ENCODE results near the gene CD226.

CD226 gene

DNA sequence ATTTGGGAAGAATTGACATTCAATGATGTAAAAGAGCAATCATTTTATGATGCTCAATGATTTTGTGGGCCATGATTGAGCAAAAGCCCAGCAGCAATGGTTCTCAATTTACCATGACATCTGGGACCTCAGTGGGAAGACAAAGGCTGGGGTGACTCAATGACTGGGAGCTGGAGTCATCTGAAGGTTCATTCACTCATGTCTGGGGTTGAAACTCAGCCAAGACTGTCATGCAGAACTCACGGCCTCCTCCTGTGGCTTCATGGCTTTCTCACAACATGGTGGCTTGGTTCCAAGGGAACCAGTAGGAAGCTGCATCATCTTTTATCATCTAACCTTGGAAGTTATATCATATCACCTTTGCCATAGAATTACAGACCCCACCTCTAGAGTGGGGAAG lies 45.1 kb upstream of the CD226 start:
- TF ChIP-seq, protein P1, sequence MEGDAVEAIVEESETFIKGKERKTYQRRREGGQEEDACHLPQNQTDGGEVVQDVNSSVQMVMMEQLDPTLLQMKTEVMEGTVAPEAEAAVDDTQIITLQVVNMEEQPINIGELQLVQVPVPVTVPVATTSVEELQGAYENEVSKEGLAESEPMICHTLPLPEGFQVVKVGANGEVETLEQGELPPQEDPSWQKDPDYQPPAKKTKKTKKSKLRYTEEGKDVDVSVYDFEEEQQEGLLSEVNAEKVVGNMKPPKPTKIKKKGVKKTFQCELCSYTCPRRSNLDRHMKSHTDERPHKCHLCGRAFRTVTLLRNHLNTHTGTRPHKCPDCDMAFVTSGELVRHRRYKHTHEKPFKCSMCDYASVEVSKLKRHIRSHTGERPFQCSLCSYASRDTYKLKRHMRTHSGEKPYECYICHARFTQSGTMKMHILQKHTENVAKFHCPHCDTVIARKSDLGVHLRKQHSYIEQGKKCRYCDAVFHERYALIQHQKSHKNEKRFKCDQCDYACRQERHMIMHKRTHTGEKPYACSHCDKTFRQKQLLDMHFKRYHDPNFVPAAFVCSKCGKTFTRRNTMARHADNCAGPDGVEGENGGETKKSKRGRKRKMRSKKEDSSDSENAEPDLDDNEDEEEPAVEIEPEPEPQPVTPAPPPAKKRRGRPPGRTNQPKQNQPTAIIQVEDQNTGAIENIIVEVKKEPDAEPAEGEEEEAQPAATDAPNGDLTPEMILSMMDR (conservative IDR thresholded peaks at IDR 0.05; ENCODE audit: low read depth, low read length) = no peak
- Histone ChIP-seq H3K27ac (no peak overlapping the region), H3K36me3 (ENCODE audit: insufficient read depth) (no peaks in the 10 kb centered on the region), H3K27me3 (ENCODE audit: insufficient read depth, low read depth) (no peaks in the 10 kb centered on the region), H3K79me2 (ENCODE audit: insufficient read depth, low read depth) (no peaks in the 10 kb centered on the region), H3K4me3 (IDR thresholded peaks at IDR 0.05; ENCODE audit: insufficient read depth, low read depth, low read length) (no peak overlapping the region), H3K4me2 (no peak overlapping the region), H2AFZ (ENCODE audit: low read depth) (no peak overlapping the region), H4K20me1 (ENCODE audit: insufficient read depth) (no peaks in the 10 kb centered on the region), H3K4me1 (ENCODE audit: low read depth, poor library complexity, severe bottlenecking) (no peaks in the 10 kb centered on the region), H3K9ac (no peak overlapping the region)

DNA sequence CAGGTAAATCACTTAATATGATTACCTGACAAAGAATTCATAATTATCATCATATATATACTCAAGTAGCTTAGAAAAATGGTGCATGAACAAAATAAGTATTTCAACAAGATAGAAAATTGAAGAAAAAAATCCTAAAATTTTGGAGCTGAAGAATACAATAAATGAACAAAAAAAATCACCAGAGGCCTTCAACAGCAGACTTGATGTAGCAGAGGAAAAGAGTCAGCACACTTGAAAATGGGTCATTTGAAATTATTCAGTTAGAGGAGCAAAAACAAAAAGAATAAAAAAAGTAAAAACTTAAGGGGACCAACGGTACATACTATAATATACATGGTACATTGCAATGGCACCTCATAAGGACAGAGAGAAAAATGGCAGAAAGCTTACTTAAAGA lies 40.2 kb upstream of the CD226 start:
- no peaks in the 10 kb centered on the region for H3K27me3 ChIP-seq (ENCODE audit: insufficient read depth, low read depth)
- H3K9ac ChIP-seq = no peak overlapping the region
- no peaks in the 10 kb centered on the region for H4K20me1 ChIP-seq (ENCODE audit: insufficient read depth)
- H3K36me3 ChIP-seq (ENCODE audit: insufficient read depth) = no peaks in the 10 kb centered on the region
- H3K4me3 ChIP-seq (IDR thresholded peaks at IDR 0.05; ENCODE audit: insufficient read depth, low read depth, low read length) = no peak overlapping the region
- no peaks in the 10 kb centered on the region for H3K79me2 ChIP-seq (ENCODE audit: insufficient read depth, low read depth)
- no peaks in the 10 kb centered on the region for H3K4me1 ChIP-seq (ENCODE audit: low read depth, poor library complexity, severe bottlenecking)
- no peak overlapping the region for H2AFZ ChIP-seq (ENCODE audit: low read depth)
- TF ChIP-seq, protein P1 (conservative IDR thresholded peaks at IDR 0.05; ENCODE audit: low read depth, low read length) = no peak
- H3K4me2 ChIP-seq = no peak overlapping the region
- H3K27ac ChIP-seq = no peak overlapping the region

DNA sequence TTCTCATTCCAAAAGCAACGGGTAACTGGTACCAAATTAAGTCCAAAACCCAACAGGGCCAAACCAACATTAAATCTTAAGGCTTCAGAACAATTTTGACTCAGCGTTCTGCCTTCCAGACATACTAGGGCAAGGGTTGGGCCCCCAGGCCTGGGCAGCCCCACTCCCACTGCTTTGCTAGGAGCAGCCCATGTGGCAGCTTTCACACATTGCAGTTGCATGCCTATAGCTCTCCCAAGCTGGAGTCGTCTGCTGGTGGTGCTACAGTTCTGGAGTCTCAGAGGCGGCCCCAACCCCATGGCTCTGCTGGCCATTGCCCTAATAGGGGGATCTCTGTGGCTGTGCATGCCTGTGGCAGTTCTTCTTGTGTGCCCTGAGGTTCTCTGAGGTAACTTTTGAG lies 37.6 kb upstream of the CD226 start:
- H2AFZ ChIP-seq (ENCODE audit: low read depth) = no peak overlapping the region
- H3K27ac ChIP-seq = no peak overlapping the region
- TF ChIP-seq, protein P1 (conservative IDR thresholded peaks at IDR 0.05; ENCODE audit: low read depth, low read length) = no peak
- no peak overlapping the region for H3K9ac ChIP-seq
- H3K36me3 ChIP-seq (ENCODE audit: insufficient read depth) = no peaks in the 10 kb centered on the region
- H3K27me3 ChIP-seq (ENCODE audit: insufficient read depth, low read depth) = no peaks in the 10 kb centered on the region
- H3K4me2 ChIP-seq = no peak overlapping the region
- H3K4me1 ChIP-seq (ENCODE audit: low read depth, poor library complexity, severe bottlenecking) = no peaks in the 10 kb centered on the region
- no peaks in the 10 kb centered on the region for H3K79me2 ChIP-seq (ENCODE audit: insufficient read depth, low read depth)
- no peak overlapping the region for H3K4me3 ChIP-seq (IDR thresholded peaks at IDR 0.05; ENCODE audit: insufficient read depth, low read depth, low read length)
- no peaks in the 10 kb centered on the region for H4K20me1 ChIP-seq (ENCODE audit: insufficient read depth)

DNA sequence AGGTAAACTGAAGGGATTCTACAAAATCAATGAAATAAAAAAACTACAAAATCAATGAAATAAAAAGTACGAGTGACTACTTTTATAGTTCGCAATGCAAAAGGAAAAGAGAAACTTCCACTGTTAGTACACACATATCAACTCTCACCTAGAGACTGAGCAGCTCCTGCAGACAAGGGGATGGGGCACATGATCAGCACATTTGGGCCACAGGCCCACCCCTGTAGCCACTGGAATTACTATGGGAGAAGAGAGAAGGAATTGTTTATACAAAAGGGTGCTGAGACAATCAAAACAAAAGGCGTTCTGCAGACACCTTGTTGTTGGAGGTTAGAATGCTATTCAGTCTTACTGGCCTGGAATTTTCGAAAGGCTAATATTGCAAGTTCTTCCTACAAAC lies 34.7 kb upstream of the CD226 start:
- H3K27ac ChIP-seq = no peak overlapping the region
- H3K9ac ChIP-seq = no peak overlapping the region
- no peaks in the 10 kb centered on the region for H3K79me2 ChIP-seq (ENCODE audit: insufficient read depth, low read depth)
- H3K4me3 ChIP-seq (IDR thresholded peaks at IDR 0.05; ENCODE audit: insufficient read depth, low read depth, low read length) = no peak overlapping the region
- no peak overlapping the region for H2AFZ ChIP-seq (ENCODE audit: low read depth)
- no peaks in the 10 kb centered on the region for H3K4me1 ChIP-seq (ENCODE audit: low read depth, poor library complexity, severe bottlenecking)
- H3K27me3 ChIP-seq (ENCODE audit: insufficient read depth, low read depth) = no peaks in the 10 kb centered on the region
- H3K4me2 ChIP-seq = no peak overlapping the region
- no peaks in the 10 kb centered on the region for H3K36me3 ChIP-seq (ENCODE audit: insufficient read depth)
- TF ChIP-seq, protein P1 (conservative IDR thresholded peaks at IDR 0.05; ENCODE audit: low read depth, low read length) = no peak
- no peaks in the 10 kb centered on the region for H4K20me1 ChIP-seq (ENCODE audit: insufficient read depth)

DNA sequence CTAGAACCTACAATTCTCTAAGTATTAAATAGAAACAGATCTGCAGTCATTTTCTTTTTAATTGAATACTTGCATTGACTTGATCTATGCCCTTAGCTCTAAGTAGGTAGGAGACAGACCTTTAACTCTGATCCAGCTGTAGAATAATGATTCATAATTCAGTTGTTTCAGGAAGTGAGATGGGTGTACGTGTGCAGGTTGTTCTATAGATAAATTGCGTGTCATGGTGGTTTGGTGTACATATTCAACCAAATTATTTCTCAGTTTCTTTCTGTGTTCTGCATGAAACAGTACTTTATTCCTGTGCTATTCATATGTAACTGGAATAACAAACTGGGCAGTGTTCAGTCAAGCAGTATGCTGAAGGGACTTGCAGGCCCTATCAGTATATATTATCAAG lies 34.3 kb upstream of the CD226 start:
- Histone ChIP-seq H3K4me2 (no peak overlapping the region), H2AFZ (ENCODE audit: low read depth) (no peak overlapping the region), H4K20me1 (ENCODE audit: insufficient read depth) (no peaks in the 10 kb centered on the region), H3K36me3 (ENCODE audit: insufficient read depth) (no peaks in the 10 kb centered on the region), H3K27ac (no peak overlapping the region), H3K79me2 (ENCODE audit: insufficient read depth, low read depth) (no peaks in the 10 kb centered on the region), H3K4me3 (IDR thresholded peaks at IDR 0.05; ENCODE audit: insufficient read depth, low read depth, low read length) (no peak overlapping the region), H3K27me3 (ENCODE audit: insufficient read depth, low read depth) (no peaks in the 10 kb centered on the region), H3K9ac (no peak overlapping the region), H3K4me1 (ENCODE audit: low read depth, poor library complexity, severe bottlenecking) (no peaks in the 10 kb centered on the region)
- TF ChIP-seq, protein P1 (conservative IDR thresholded peaks at IDR 0.05; ENCODE audit: low read depth, low read length) = no peak

All from KMS-11 (cell line).